ENCODE results near the gene SCN2B. TPM values are rescaled to one million over a fixed set of nuclear protein-coding genes. Genes with fewer than 3 reads are reported as not detected.

The SCN2B gene
- total RNA-seq, 1 experiment from 2014 or later = not detected

DNA sequence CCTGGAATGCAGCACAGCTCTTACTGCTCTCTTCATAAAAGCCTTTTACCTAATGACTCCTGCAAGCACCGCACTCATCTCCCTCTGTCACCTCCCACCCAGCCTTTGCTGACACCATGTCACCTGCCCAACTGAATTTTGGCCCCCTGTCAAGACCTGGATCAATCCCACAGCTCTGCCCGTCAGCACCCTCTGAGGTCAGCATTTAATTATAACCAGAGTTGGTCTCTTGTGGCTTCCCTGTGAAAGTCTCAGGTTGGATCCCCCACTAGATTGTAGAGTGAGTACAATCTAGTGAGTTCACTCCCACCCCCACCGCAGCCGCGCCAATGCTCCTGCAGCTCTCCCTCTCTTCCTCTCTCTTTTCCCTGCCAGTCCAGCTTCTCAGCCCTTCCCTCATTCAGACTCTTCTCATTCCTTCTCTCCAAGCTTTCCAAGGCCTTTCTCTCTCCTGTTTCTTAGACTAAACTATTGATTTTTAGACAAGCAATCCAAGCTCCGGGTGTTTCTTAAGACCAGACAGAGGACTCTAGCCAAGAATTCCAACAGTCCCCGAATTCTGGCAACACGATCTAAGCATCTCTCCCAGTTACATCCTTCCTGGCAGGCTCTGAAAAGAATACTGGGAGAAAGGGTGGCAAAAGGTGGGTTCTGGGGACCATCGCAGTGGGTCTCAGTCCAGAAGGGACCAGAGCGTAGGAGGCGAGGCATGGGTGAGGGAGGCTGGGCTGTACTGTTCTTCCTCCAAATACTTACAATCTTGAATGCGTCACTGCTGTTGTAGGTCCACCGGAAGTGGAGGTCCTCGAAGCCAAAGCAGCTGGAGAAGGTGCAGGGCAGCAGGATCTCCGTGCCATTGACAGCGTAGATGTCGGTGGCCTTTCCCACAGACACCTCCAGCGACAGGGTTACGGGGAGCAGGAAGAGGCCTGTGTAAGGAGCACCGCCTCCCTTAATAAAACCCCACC is 31.9 kb downstream of the SCN2B start:
- ChIA-PET POLR2A (ENCODE audit: low non-redundant PET) (no interaction called here), CTCF (no interaction called here)
- BruUV-seq (replicated peaks) = no TSS peak
- DNase-seq (ENCODE audit: low spot score) = no peak
- intact Hi-C loops (cut with micrococcal nuclease; ENCODE audit: unreplicated experiment) = loop anchor here (1.0 to 5.0 kb wide), 3 partner anchors 27 to 423 kb away; partner anchors contain the start of gene IFT46
- Histone ChIP-seq H3K4me1 (ENCODE audit: insufficient read depth, low read length, poor library complexity, severe bottlenecking) (peaks cover 37% of the 10 kb centered on the region), H3K27me3 (replicated peaks; ENCODE audit: insufficient read depth, low read depth, low read length, poor library complexity) (no peaks in the 10 kb centered on the region), H3K36me3 (ENCODE audit: insufficient read depth, low read length, poor library complexity, severe bottlenecking) (no peaks in the 10 kb centered on the region), H3K4me3 (ENCODE audit: low read depth, low read length, poor library complexity, severe bottlenecking) (peak overlapping the region; percentile 66), H3K9me3 (ENCODE audit: low read depth, low read length, poor library complexity, severe bottlenecking) (no peaks in the 10 kb centered on the region), H3K27ac (ENCODE audit: low read depth, low read length, poor library complexity, severe bottlenecking) (no peak overlapping the region)
- no peak for TF ChIP-seq EZH2 (IDR thresholded peaks at IDR 0.05; ENCODE audit: borderline replicate concordance, low read depth, low read length, poor library complexity, severe bottlenecking)
- TF ChIP-seq, protein P1, sequence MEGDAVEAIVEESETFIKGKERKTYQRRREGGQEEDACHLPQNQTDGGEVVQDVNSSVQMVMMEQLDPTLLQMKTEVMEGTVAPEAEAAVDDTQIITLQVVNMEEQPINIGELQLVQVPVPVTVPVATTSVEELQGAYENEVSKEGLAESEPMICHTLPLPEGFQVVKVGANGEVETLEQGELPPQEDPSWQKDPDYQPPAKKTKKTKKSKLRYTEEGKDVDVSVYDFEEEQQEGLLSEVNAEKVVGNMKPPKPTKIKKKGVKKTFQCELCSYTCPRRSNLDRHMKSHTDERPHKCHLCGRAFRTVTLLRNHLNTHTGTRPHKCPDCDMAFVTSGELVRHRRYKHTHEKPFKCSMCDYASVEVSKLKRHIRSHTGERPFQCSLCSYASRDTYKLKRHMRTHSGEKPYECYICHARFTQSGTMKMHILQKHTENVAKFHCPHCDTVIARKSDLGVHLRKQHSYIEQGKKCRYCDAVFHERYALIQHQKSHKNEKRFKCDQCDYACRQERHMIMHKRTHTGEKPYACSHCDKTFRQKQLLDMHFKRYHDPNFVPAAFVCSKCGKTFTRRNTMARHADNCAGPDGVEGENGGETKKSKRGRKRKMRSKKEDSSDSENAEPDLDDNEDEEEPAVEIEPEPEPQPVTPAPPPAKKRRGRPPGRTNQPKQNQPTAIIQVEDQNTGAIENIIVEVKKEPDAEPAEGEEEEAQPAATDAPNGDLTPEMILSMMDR (conservative IDR thresholded peaks at IDR 0.05; ENCODE audit: low read depth, low read length) = no peak

DNA sequence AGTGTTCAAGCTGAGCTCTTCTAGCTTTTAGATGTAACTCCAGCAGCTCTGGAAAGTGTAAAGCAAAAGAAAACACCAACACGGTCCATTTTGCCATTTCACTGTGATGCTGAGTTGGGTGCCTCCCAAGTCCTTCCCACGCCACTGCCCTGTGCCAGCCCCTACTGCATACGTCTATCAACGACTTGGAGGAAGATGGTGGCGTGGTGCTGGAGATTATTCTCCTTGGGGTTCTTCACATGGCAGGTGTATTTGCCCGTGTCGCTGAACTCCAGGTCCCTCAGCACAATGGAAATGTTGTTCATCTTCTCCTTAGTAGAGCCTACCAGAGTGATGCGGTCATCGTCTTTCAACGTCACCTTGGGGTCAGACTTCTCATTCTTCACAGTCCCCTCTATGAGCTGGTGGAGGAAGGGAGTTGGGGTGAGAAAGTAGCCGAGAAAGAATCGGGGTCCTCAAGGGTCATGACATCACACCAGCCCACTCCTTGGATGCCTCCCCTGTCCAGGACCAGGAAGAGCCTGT is 32.7 kb downstream of the SCN2B start:
- H3K27ac ChIP-seq (ENCODE audit: low read depth, low read length, poor library complexity, severe bottlenecking) = no peak overlapping the region
- BruUV-seq (replicated peaks) = no TSS peak
- H3K4me1 ChIP-seq (ENCODE audit: insufficient read depth, low read length, poor library complexity, severe bottlenecking) = peaks cover 29% of the 10 kb centered on the region
- no peaks in the 10 kb centered on the region for H3K9me3 ChIP-seq (ENCODE audit: low read depth, low read length, poor library complexity, severe bottlenecking)
- ChIA-PET POLR2A (ENCODE audit: low non-redundant PET) (no interaction called here), CTCF (no interaction called here)
- no peaks in the 10 kb centered on the region for H3K36me3 ChIP-seq (ENCODE audit: insufficient read depth, low read length, poor library complexity, severe bottlenecking)
- TF ChIP-seq, protein P1 (conservative IDR thresholded peaks at IDR 0.05; ENCODE audit: low read depth, low read length) = no peak
- no peak for TF ChIP-seq EZH2 (IDR thresholded peaks at IDR 0.05; ENCODE audit: borderline replicate concordance, low read depth, low read length, poor library complexity, severe bottlenecking)
- no peak for DNase-seq (ENCODE audit: low spot score)
- intact Hi-C loops (cut with micrococcal nuclease; ENCODE audit: unreplicated experiment) = no loop called here
- no peak overlapping the region for H3K4me3 ChIP-seq (ENCODE audit: low read depth, low read length, poor library complexity, severe bottlenecking)
- no peaks in the 10 kb centered on the region for H3K27me3 ChIP-seq (replicated peaks; ENCODE audit: insufficient read depth, low read depth, low read length, poor library complexity)

- no peak for DNase-seq (ENCODE audit: low spot score)
- no TSS peak for BruUV-seq (replicated peaks)
- no peak overlapping the region for H3K27ac ChIP-seq (ENCODE audit: low read depth, low read length, poor library complexity, severe bottlenecking)
- H3K36me3 ChIP-seq (ENCODE audit: insufficient read depth, low read length, poor library complexity, severe bottlenecking) = no peaks in the 10 kb centered on the region
- intact Hi-C loops (cut with micrococcal nuclease; ENCODE audit: unreplicated experiment) = no loop called here
- H3K4me3 ChIP-seq (ENCODE audit: low read depth, low read length, poor library complexity, severe bottlenecking) = no peak overlapping the region
- CTCF ChIA-PET = no interaction called here
- POLR2A ChIA-PET (ENCODE audit: low non-redundant PET) = no interaction called here
- TF ChIP-seq, protein P1 (conservative IDR thresholded peaks at IDR 0.05; ENCODE audit: low read depth, low read length) = no peak
- no peak for TF ChIP-seq EZH2 (IDR thresholded peaks at IDR 0.05; ENCODE audit: borderline replicate concordance, low read depth, low read length, poor library complexity, severe bottlenecking)
- no peaks in the 10 kb centered on the region for H3K27me3 ChIP-seq (replicated peaks; ENCODE audit: insufficient read depth, low read depth, low read length, poor library complexity)
- H3K4me1 ChIP-seq (ENCODE audit: insufficient read depth, low read length, poor library complexity, severe bottlenecking) = peaks cover 22% of the 10 kb centered on the region
- no peaks in the 10 kb centered on the region for H3K9me3 ChIP-seq (ENCODE audit: low read depth, low read length, poor library complexity, severe bottlenecking)
Measured at GRCh38 chr11:118142809-118143208, 33.6 kb downstream of the SCN2B start.

Measured in A673 (cell line).